ENCODE data around the gene DDR2.

The DDR2 gene

GRCh38 chr1:162641114-162641513 lies 8.8 kb downstream of the DDR2 start:
- Histone ChIP-seq H3K9ac (ENCODE audit: insufficient read length, low read depth) (no peak overlapping the region), H3K4me1 (ENCODE audit: insufficient read depth, insufficient read length) (no peaks in the 10 kb centered on the region), H3K27me3 (ENCODE audit: insufficient read depth, insufficient read length) (no peaks in the 10 kb centered on the region), H3K36me3 (ENCODE audit: insufficient read depth, insufficient read length, low read length) (no peaks in the 10 kb centered on the region), H3K4me3 (ENCODE audit: insufficient read length, low read depth) (no peak overlapping the region), H3K9me3 (ENCODE audit: insufficient read depth, low read length) (no peaks in the 10 kb centered on the region)
- TF ChIP-seq SUZ12 (IDR thresholded peaks at IDR 0.05; ENCODE audit: extremely low read depth, insufficient read depth, insufficient read length) = no peak
- TF ChIP-seq YY1 (IDR thresholded peaks at IDR 0.05; ENCODE audit: insufficient read depth, insufficient read length) = no peak
- TF ChIP-seq ZNF274 (IDR thresholded peaks at IDR 0.05; ENCODE audit: low read depth, low read length) = no peak
- no peak for DNase-seq (ENCODE audit: low read depth, low spot score)

DNA sequence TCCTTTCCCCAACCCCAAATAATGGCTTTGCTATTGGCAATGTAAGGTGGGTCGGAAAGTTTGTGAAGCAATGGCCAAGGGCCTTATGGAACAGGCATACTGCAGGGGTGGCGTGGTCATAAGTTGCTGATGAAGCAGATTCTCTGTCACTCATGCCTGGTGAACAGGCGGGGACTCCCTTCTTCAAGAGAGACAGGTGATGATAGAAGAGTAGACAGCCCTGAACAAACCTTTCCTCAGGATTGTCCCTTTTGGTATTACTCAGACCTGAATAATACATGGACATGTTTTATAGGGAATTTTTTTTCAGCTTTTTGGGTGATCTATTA lies 12.7 kb downstream of the DDR2 start:
- DNase-seq (ENCODE audit: low read depth, low spot score) = no peak
- TF ChIP-seq SUZ12 (IDR thresholded peaks at IDR 0.05; ENCODE audit: extremely low read depth, insufficient read depth, insufficient read length) = no peak
- no peak for TF ChIP-seq YY1 (IDR thresholded peaks at IDR 0.05; ENCODE audit: insufficient read depth, insufficient read length)
- TF ChIP-seq ZNF274 (IDR thresholded peaks at IDR 0.05; ENCODE audit: low read depth, low read length) = no peak
- H3K36me3 ChIP-seq (ENCODE audit: insufficient read depth, insufficient read length, low read length) = no peaks in the 10 kb centered on the region
- H3K4me1 ChIP-seq (ENCODE audit: insufficient read depth, insufficient read length) = no peaks in the 10 kb centered on the region
- H3K9me3 ChIP-seq (ENCODE audit: insufficient read depth, low read length) = no peaks in the 10 kb centered on the region
- H3K4me3 ChIP-seq (ENCODE audit: insufficient read length, low read depth) = no peak overlapping the region
- H3K9ac ChIP-seq (ENCODE audit: insufficient read length, low read depth) = no peak overlapping the region
- no peaks in the 10 kb centered on the region for H3K27me3 ChIP-seq (ENCODE audit: insufficient read depth, insufficient read length)

DNA sequence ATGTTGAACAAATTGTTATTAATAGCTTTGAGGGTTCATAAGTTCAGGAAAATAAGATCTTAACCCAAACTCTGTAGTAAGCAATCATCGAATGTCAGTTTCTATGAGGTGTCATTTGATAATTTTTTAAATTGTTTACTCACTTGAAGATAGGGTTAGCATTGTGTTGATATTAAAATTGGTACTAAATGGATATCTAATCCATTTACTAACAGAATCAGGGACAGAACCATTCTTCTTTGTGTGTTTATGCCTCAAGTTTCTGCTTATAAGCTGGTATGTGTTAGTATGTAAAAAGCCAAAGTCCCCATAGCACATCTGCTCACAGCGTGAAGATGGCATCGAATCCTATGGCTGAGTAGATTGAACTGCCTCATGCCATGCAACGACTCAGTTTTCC lies 13.4 kb downstream of the DDR2 start:
- Histone ChIP-seq H3K36me3 (ENCODE audit: insufficient read depth, insufficient read length, low read length) (no peaks in the 10 kb centered on the region), H3K4me3 (ENCODE audit: insufficient read length, low read depth) (no peak overlapping the region), H3K9me3 (ENCODE audit: insufficient read depth, low read length) (no peaks in the 10 kb centered on the region), H3K9ac (ENCODE audit: insufficient read length, low read depth) (no peak overlapping the region), H3K4me1 (ENCODE audit: insufficient read depth, insufficient read length) (no peaks in the 10 kb centered on the region), H3K27me3 (ENCODE audit: insufficient read depth, insufficient read length) (no peaks in the 10 kb centered on the region)
- DNase-seq (ENCODE audit: low read depth, low spot score) = no peak
- TF ChIP-seq SUZ12 (IDR thresholded peaks at IDR 0.05; ENCODE audit: extremely low read depth, insufficient read depth, insufficient read length) (no peak), ZNF274 (IDR thresholded peaks at IDR 0.05; ENCODE audit: low read depth, low read length) (no peak)

GRCh38 chr1:162649583-162649982 lies 17.3 kb downstream of the DDR2 start:
- TF ChIP-seq YY1 (IDR thresholded peaks at IDR 0.05; ENCODE audit: insufficient read depth, insufficient read length) (no peak), ZNF274 (IDR thresholded peaks at IDR 0.05; ENCODE audit: low read depth, low read length) (no peak), SUZ12 (IDR thresholded peaks at IDR 0.05; ENCODE audit: extremely low read depth, insufficient read depth, insufficient read length) (no peak)
- H3K27me3 ChIP-seq (ENCODE audit: insufficient read depth, insufficient read length) = no peaks in the 10 kb centered on the region
- H3K36me3 ChIP-seq (ENCODE audit: insufficient read depth, insufficient read length, low read length) = no peaks in the 10 kb centered on the region
- no peak overlapping the region for H3K4me3 ChIP-seq (ENCODE audit: insufficient read length, low read depth)
- H3K4me1 ChIP-seq (ENCODE audit: insufficient read depth, insufficient read length) = no peaks in the 10 kb centered on the region
- no peaks in the 10 kb centered on the region for H3K9me3 ChIP-seq (ENCODE audit: insufficient read depth, low read length)
- DNase-seq (ENCODE audit: low read depth, low spot score) = no peak
- no peak overlapping the region for H3K9ac ChIP-seq (ENCODE audit: insufficient read length, low read depth)

DNA sequence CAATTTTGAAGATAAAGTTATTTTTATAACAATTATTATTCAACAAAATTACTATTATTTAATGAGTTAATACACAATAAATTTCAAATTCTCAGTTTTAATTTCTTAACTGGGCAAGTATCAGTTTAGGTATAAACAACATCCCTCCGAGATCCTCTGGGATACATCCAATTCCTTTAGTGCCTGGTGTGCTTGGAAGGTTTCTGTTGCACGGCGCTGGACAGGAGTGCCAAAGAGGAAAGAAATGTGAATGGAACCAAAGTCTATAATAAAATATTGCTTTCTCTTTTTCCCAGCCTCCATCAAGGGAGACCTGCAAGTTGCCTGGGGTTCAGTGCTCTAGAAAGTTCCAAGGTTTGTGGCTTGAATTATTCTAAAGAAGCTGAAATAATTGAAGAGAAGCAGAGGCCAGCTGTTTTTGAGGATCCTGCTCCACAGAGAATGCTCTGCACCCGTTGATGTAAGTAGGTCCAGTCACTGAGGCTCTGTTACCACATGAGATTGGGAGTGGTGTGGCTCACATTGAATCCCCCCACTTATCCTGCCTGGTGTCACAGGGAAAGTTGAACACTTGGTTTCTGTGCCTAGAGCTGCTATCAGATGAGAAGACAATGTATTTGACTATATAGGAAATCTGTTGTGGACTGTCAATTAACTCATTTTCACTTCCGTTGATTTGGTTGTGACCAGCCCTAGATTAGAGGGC lies 22.8 kb downstream of the DDR2 start:
- no peak overlapping the region for H3K4me3 ChIP-seq (ENCODE audit: insufficient read length, low read depth)
- TF ChIP-seq ZNF274 (IDR thresholded peaks at IDR 0.05; ENCODE audit: low read depth, low read length) (no peak), YY1 (IDR thresholded peaks at IDR 0.05; ENCODE audit: insufficient read depth, insufficient read length) (no peak), SUZ12 (IDR thresholded peaks at IDR 0.05; ENCODE audit: extremely low read depth, insufficient read depth, insufficient read length) (no peak)
- no peaks in the 10 kb centered on the region for H3K27me3 ChIP-seq (ENCODE audit: insufficient read depth, insufficient read length)
- DNase-seq (ENCODE audit: low read depth, low spot score) = no peak
- no peaks in the 10 kb centered on the region for H3K9me3 ChIP-seq (ENCODE audit: insufficient read depth, low read length)
- H3K4me1 ChIP-seq (ENCODE audit: insufficient read depth, insufficient read length) = no peaks in the 10 kb centered on the region
- no peaks in the 10 kb centered on the region for H3K36me3 ChIP-seq (ENCODE audit: insufficient read depth, insufficient read length, low read length)
- no peak overlapping the region for H3K9ac ChIP-seq (ENCODE audit: insufficient read length, low read depth)

DNA sequence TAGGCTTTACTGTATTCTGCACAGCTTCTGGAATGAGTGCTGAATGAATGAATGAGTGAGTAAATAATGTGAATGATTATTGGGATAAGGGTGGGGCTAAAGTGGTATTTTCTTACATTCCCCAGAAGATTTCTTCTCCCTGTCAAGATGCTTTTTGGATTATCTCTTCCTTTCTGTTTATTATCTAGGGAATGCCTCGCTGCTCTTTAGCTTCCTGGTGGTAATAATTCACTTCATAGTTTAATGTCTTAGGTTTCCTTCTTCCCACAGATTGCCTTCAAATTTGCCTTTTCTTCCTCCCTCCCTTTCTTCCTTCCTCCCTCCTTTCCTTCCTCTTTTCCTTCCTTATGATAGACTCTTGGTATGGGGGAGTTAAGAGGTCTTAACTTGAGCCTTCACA lies 24.0 kb downstream of the DDR2 start:
- no peaks in the 10 kb centered on the region for H3K27me3 ChIP-seq (ENCODE audit: insufficient read depth, insufficient read length)
- no peaks in the 10 kb centered on the region for H3K4me1 ChIP-seq (ENCODE audit: insufficient read depth, insufficient read length)
- H3K4me3 ChIP-seq (ENCODE audit: insufficient read length, low read depth) = no peak overlapping the region
- DNase-seq (ENCODE audit: low read depth, low spot score) = no peak
- H3K9ac ChIP-seq (ENCODE audit: insufficient read length, low read depth) = no peak overlapping the region
- no peaks in the 10 kb centered on the region for H3K9me3 ChIP-seq (ENCODE audit: insufficient read depth, low read length)
- no peaks in the 10 kb centered on the region for H3K36me3 ChIP-seq (ENCODE audit: insufficient read depth, insufficient read length, low read length)
- TF ChIP-seq SUZ12 (IDR thresholded peaks at IDR 0.05; ENCODE audit: extremely low read depth, insufficient read depth, insufficient read length) (no peak), ZNF274 (IDR thresholded peaks at IDR 0.05; ENCODE audit: low read depth, low read length) (no peak), YY1 (IDR thresholded peaks at IDR 0.05; ENCODE audit: insufficient read depth, insufficient read length) (no peak)

DNA sequence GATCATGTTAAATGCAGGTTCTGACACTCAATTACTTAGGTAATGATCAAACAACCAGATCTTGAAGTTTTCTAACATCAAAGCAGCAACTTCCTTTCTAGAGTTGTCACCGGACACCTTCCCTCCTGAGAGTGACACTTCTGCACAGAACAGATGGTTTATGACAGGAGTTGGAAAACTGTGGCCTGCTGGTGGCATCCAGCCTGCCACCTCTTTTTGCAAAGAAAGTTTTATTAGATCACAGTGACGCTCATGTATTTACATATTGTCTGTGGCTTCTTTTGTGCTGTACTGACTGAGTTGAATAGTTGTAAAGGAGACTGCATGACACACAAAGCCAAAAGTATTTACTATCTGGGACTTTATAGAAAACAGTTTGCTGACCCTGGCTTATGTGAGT lies 28.3 kb downstream of the DDR2 start:
- no peak overlapping the region for H3K4me3 ChIP-seq (ENCODE audit: insufficient read length, low read depth)
- H3K36me3 ChIP-seq (ENCODE audit: insufficient read depth, insufficient read length, low read length) = no peaks in the 10 kb centered on the region
- H3K27me3 ChIP-seq (ENCODE audit: insufficient read depth, insufficient read length) = no peaks in the 10 kb centered on the region
- H3K4me1 ChIP-seq (ENCODE audit: insufficient read depth, insufficient read length) = no peaks in the 10 kb centered on the region
- H3K9ac ChIP-seq (ENCODE audit: insufficient read length, low read depth) = no peak overlapping the region
- no peak for DNase-seq (ENCODE audit: low read depth, low spot score)
- TF ChIP-seq ZNF274 (IDR thresholded peaks at IDR 0.05; ENCODE audit: low read depth, low read length) (no peak), YY1 (IDR thresholded peaks at IDR 0.05; ENCODE audit: insufficient read depth, insufficient read length) (no peak), SUZ12 (IDR thresholded peaks at IDR 0.05; ENCODE audit: extremely low read depth, insufficient read depth, insufficient read length) (no peak)
- no peaks in the 10 kb centered on the region for H3K9me3 ChIP-seq (ENCODE audit: insufficient read depth, low read length)
